ENCODE measurements around the gene EXD3. TPM values are rescaled to one million over a fixed set of nuclear protein-coding genes. Genes with fewer than 3 reads are reported as not detected.

Gene EXD3
- total RNA-seq, 1 donor from 2014 or later = 16.7 TPM

GRCh38 chr9:137325124-137325523, 97.8 kb downstream of the EXD3 start:
- TF ChIP-seq CTCF (IDR thresholded peaks at IDR 0.05) = no peak
- intact Hi-C loops (cut with DNase I) = no loop called here
- no peaks in the 10 kb centered on the region for H3K9me3 ChIP-seq
- DNase-seq (ENCODE audit: low spot score in 2 of 2) = peak in 1 of 2 donors; percentile 40
- no peaks in the 10 kb centered on the region for H3K4me1 ChIP-seq
- H3K27me3 ChIP-seq = no peaks in the 10 kb centered on the region
- no peak overlapping the region for H3K27ac ChIP-seq
- no peaks in the 10 kb centered on the region for H3K36me3 ChIP-seq
- no peak overlapping the region for H3K4me3 ChIP-seq

DNA sequence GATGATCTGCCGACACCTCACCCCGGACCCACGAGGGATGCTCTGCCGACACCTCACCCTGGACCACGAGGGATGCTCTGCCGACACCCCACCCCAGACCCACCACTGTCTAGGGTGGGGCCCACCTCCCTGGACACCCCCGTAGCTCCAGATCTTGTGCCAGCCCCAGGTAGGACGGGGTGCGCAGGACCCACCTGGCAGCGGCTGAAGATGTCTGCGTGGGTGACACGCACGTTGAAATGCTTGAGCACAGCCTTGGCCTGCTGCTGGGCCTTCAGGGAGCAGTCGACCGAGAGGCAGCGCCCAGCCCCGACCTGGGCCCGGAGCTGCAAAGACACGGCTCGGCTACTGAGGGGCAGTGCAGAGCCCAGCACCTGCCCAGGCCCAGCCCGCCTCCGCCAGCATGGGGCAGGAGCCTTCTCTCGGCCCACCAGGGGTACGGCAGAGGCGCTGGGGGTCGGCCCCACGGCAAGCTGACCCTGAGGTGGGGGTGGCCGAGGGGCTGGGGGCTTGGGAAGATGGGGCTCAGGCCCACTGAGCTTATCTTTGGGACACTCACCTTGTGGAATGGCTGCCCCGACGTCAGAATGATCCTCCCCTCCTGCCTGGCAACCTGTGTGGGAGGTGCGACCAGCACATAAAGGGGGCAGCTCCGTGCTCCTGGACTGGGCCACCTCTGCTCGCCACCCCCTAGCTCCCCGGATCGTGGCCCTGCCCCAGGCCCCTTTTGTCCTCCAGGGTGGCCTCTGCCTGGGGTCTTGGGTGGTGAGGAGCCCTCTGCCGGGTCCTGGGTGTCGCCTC, 99.2 kb downstream of the EXD3 start:
- peak in 1 of 2 donors; percentile 59 for DNase-seq (ENCODE audit: low spot score in 2 of 2)
- Histone ChIP-seq H3K4me3 (no peak overlapping the region), H3K27me3 (no peaks in the 10 kb centered on the region), H3K36me3 (no peaks in the 10 kb centered on the region), H3K9me3 (no peaks in the 10 kb centered on the region), H3K27ac (no peak overlapping the region), H3K4me1 (no peaks in the 10 kb centered on the region)
- TF ChIP-seq CTCF (IDR thresholded peaks at IDR 0.05) = no peak
- intact Hi-C loops (cut with DNase I) = no loop called here

- Histone ChIP-seq H3K4me3 (no peak overlapping the region), H3K4me1 (no peaks in the 10 kb centered on the region), H3K27me3 (peaks cover 8% of the 10 kb centered on the region), H3K27ac (no peak overlapping the region), H3K36me3 (no peaks in the 10 kb centered on the region), H3K9me3 (no peaks in the 10 kb centered on the region)
- peak in 1 of 2 donors; percentile 61 for DNase-seq (ENCODE audit: low spot score in 2 of 2)
- intact Hi-C loops (cut with DNase I) = no loop called here
- no peak for TF ChIP-seq CTCF (IDR thresholded peaks at IDR 0.05)
Observed at GRCh38 chr9:137321726-137322361, 101.1 kb downstream of the EXD3 start.

DNA sequence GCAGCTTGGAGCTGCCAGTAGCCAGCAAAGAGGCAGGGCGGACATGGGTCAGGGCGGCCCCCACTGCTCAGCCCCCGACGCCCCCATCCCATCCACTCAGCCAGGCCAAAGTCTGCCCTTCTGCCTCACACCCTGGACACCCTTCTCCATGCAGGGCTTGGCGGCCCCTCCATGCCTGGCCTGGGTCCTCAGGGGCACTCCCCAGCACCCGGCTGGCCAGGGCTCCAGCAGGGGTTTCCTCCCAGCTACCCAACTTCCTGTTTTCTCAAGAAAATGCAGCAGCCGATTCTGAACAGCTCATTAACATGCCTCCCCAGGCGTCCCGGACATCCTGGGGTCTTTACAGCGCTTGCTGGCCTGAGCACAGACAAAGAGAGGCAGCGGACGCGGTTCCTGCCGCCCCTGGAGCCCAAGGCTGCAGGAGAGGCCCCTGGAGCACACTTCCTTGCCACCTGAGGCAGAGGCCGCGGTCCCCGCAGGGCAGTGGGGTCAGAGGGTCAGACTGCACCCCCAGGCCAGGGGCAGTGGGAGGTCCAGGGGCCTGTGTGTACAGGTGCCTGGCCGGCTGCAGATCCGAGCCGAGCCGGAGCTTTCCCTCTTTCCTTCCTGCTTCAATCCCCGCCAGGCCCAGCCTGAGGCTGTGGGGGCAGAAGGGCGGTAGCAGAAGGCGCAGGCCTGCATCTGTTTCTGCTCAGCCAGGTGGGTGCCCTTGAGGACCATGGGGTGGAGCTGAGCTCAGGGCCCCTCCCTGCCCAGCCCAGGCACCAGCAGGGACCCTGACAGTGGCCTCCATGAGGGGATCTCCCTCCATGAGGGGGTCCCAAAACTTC, 102.2 kb downstream of the EXD3 start:
- Histone ChIP-seq H3K27me3 (peaks cover 15% of the 10 kb centered on the region), H3K4me3 (no peak overlapping the region), H3K36me3 (no peaks in the 10 kb centered on the region), H3K9me3 (no peaks in the 10 kb centered on the region), H3K27ac (no peak overlapping the region), H3K4me1 (peaks cover 7 to 8% of the 10 kb centered on the region in 2 donors)
- intact Hi-C loops (cut with DNase I) = no loop called here
- peak in 1 of 2 donors; percentile 63 for DNase-seq (ENCODE audit: low spot score in 2 of 2)
- TF ChIP-seq CTCF (IDR thresholded peaks at IDR 0.05) = no peak

DNA sequence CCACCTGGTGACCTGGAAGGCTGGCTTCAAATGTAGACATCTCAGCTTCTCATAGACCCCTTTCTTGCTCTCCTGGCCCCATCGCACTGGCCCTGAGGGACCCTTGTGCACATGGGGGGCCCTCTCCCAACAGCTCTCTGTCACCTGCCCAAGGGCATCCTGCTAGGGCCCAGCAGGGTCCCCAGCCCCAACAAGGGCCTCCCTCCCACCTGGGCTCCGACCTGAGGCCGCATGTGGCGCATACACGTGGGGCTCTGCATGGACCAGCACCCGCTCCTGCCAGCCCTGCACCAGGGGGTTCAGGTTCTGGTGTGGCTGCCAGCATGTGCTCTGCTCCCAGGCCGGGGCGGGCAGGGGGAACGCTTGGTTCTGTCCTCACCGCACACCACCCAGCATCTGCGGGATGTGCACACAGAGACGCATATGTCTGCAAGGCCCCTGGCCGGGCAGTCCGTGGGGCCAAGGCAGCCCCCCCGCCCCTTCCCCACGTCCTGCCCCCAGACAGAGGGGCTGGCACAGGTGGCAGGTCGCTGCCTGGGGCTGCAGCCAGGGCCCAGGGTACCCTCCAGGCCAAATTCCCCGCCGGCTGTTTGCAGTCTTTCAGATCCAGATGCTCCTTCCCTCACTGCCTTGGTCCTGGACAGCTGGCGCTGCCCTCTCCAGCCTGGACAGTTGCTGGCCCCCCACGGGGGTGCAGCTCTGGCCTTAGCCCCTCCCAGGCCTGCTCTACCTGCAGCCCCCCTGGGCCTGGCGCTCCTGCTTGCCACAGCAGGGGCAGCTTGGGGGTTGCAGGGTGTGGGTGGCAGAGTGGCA, 103.0 kb downstream of the EXD3 start:
- H3K27ac ChIP-seq = no peak overlapping the region

More for the DNA sequence above, 103.0 kb downstream of the EXD3 start:
- intact Hi-C loops (cut with DNase I) = no loop called here
- H3K4me3 ChIP-seq = no peak overlapping the region
- no peak for TF ChIP-seq CTCF (IDR thresholded peaks at IDR 0.05)
- DNase-seq (ENCODE audit: low spot score in 2 of 2) = peak in 1 of 2 donors; percentile 61
- H3K4me1 ChIP-seq = peaks cover 7 to 10% of the 10 kb centered on the region in 2 donors
- H3K27me3 ChIP-seq = peaks cover 17% of the 10 kb centered on the region
- H3K9me3 ChIP-seq = no peaks in the 10 kb centered on the region
- H3K36me3 ChIP-seq = no peaks in the 10 kb centered on the region
